Measurements from ENCODE around the gene LEPR. TPM values are rescaled to one million over a fixed set of nuclear protein-coding genes. Genes with fewer than 3 reads are reported as not detected.
A peak's percentile ranks its signal among the peaks of the same experiment; 100 is the strongest.

LEPR gene
- total and polyA plus RNA-seq, 2 donors from 2014 or later = 3.1 to 13.8 TPM

GRCh38 chr1:65386439-65386838 lies 34.0 kb upstream of the LEPR start:
- no peaks in the 10 kb centered on the region for H3K27me3 ChIP-seq (ENCODE audit: control insufficient read depth, insufficient read depth, low read length)
- TF ChIP-seq CTCF (IDR thresholded peaks at IDR 0.05; ENCODE audit: borderline replicate concordance, extremely low read depth, insufficient read depth) = no peak
- H3K9me3 ChIP-seq (ENCODE audit: control insufficient read depth in 2 of 3, insufficient read depth in 1 of 3, low read length in 3 of 3) = no peaks in the 10 kb centered on the region
- H3K4me1 ChIP-seq (ENCODE audit: control insufficient read depth in 2 of 3, insufficient read depth in 2 of 3, low read depth in 1 of 3, low read length in 3 of 3) = no peaks in the 10 kb centered on the region
- no peak overlapping the region for H3K9ac ChIP-seq (ENCODE audit: low read length in 3 of 3)
- H3K27ac ChIP-seq (ENCODE audit: low read depth in 2 of 2, low read length in 2 of 2) = no peak overlapping the region
- peaks cover 0 to 4% (median 0%) of the 10 kb centered on the region in 3 donors for H3K36me3 ChIP-seq (ENCODE audit: control insufficient read depth in 2 of 3, insufficient read depth in 3 of 3, low read length in 3 of 3)
- no peak overlapping the region for H3K4me3 ChIP-seq (ENCODE audit: low read length in 3 of 3)
- FAIRE-seq (no peak), DNase-seq (no peak)
- intact Hi-C loops (cut with DNase I) = no loop called here

- TF ChIP-seq CTCF (IDR thresholded peaks at IDR 0.05; ENCODE audit: borderline replicate concordance, extremely low read depth, insufficient read depth) = no peak
- H3K27ac ChIP-seq (ENCODE audit: low read depth in 2 of 2, low read length in 2 of 2) = no peak overlapping the region
- H3K4me1 ChIP-seq (ENCODE audit: control insufficient read depth in 2 of 3, insufficient read depth in 2 of 3, low read depth in 1 of 3, low read length in 3 of 3) = no peaks in the 10 kb centered on the region
- H3K9ac ChIP-seq (ENCODE audit: low read length in 3 of 3) = no peak overlapping the region
- H3K27me3 ChIP-seq (ENCODE audit: control insufficient read depth, insufficient read depth, low read length) = no peaks in the 10 kb centered on the region
- H3K36me3 ChIP-seq (ENCODE audit: control insufficient read depth in 2 of 3, insufficient read depth in 3 of 3, low read length in 3 of 3) = peaks cover 0 to 6% (median 0%) of the 10 kb centered on the region in 3 donors
- DNase-seq (peak in 1 of 5 donors; percentile 3), FAIRE-seq (no peak)
- no peaks in the 10 kb centered on the region for H3K9me3 ChIP-seq (ENCODE audit: control insufficient read depth in 2 of 3, insufficient read depth in 1 of 3, low read length in 3 of 3)
- no peak overlapping the region for H3K4me3 ChIP-seq (ENCODE audit: low read length in 3 of 3)
- intact Hi-C loops (cut with DNase I) = no loop called here
These were observed 32.6 kb upstream of the LEPR start for GRCh38 chr1:65387821-65388220.

GRCh38 chr1:65388908-65389695 lies 31.4 kb upstream of the LEPR start:
- H3K9ac ChIP-seq (ENCODE audit: low read length in 3 of 3) = no peak overlapping the region
- DNase-seq (no peak), FAIRE-seq (no peak)

More at GRCh38 chr1:65388908-65389695, 31.4 kb upstream of the LEPR start:
- no peak for TF ChIP-seq CTCF (IDR thresholded peaks at IDR 0.05; ENCODE audit: borderline replicate concordance, extremely low read depth, insufficient read depth)
- Histone ChIP-seq H3K27me3 (ENCODE audit: control insufficient read depth, insufficient read depth, low read length) (no peaks in the 10 kb centered on the region), H3K4me3 (ENCODE audit: low read length in 3 of 3) (no peak overlapping the region), H3K36me3 (ENCODE audit: control insufficient read depth in 2 of 3, insufficient read depth in 3 of 3, low read length in 3 of 3) (peaks cover 0 to 6% (median 0%) of the 10 kb centered on the region in 3 donors), H3K27ac (ENCODE audit: low read depth in 2 of 2, low read length in 2 of 2) (no peak overlapping the region), H3K9me3 (ENCODE audit: control insufficient read depth in 2 of 3, insufficient read depth in 1 of 3, low read length in 3 of 3) (no peaks in the 10 kb centered on the region), H3K4me1 (ENCODE audit: control insufficient read depth in 2 of 3, insufficient read depth in 2 of 3, low read depth in 1 of 3, low read length in 3 of 3) (no peaks in the 10 kb centered on the region)
- intact Hi-C loops (cut with DNase I) = no loop called here
